ENCODE data around the gene CBARP.

CBARP gene

DNA sequence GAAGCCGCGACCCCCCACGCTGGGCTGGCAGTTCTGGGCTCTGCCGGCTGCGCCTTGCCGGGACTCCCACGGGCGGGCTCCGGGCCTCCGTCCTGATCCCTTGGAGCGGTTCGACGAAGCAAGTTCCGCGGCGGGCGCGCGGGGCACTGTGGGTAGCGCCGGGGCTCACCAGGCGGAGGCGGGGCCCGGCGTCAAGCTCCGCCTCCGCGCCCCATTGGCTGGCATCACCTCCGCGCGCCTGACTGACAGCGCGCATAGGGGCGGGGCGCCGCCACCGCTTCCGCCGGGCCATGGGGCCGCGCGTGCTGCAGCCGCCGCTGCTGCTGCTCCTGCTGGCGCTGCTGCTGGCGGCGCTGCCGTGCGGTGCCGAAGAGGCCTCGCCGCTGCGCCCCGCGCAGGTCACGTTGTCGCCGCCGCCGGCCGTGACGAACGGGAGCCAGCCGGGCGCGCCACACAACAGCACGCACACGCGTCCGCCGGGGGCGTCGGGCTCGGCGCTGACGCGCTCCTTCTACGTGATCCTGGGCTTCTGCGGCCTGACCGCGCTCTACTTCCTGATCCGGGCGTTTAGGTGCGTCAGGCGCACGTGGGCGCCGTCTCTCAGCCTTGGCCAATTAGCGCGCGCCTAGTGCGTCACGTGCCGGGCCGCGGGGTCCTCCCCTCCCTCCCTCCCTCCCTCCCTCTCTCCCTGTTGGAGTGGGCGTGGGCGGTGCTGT lies 37.6 kb upstream of the CBARP start, which contains the start of gene FAM174C:
Gene FAM174C (plus strand): TSS at position 271 of the 716 bp plus-strand sequence. CDS start 20 bp downstream, at position 291.
- peak; percentile 95 to 96 for DNase-seq (ENCODE audit: low read depth in 2 of 2)

DNA sequence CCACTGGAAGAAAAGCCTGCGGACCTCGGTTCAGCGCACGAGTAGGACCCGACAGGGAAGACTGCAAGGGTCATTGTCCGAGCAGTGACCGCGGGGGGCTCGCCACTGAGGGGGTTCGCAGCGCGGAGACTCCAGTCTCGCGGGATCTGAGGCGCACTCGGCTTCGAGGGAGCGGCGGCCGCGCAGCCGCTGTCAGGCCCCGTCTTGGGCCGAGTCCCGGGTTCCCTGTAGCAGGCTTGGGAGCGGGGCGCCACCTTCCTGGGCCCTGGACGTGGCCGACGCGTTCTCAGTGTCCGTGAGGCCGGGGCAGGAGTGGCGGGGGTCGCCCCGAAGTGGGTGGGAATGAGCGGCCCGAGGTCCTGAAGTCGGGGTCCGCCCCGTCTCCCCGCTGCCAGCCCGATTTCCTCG lies 37.1 kb upstream of the CBARP start:
- no peak for DNase-seq (ENCODE audit: low read depth in 2 of 2)

DNA sequence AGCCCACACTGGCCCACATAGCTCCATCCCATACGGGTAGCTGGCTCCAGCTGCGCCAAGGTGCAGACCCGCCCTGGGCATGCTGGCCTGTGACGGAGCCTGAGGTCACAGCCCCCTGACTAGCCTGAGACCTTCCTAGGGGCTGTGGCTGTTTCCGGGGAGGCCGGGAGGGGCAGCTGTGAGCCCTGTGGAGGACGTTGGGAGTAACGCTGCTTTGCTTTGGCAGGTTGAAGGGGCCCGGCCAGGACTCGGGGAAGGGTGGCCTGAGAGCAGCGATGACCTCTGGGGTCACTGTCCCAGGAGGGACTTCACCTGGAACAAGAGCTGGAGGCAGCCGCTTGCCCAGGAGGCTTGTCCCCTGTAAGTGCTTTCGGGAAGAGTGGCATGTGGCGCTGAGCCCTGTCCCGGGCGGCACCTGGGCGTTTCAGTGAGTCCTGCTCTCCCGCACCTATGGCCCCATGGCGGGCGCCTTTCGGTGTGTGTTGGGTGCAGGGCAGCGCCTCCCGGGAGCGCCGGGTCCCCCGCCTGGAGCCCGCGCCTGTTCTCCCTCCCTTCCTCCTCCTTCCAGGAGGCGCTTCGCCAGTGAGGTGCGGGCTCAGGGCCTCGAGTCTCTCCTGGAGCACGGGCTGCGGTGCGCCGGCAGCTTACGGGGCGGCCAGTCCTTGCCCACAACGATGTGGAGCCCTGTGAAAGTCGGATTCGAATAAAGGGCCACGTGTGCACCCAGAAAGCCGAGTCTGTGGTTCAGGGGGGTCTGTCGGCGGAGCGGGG lies 36.5 kb upstream of the CBARP start:
- DNase-seq (ENCODE audit: low read depth in 2 of 2): no peak

DNA sequence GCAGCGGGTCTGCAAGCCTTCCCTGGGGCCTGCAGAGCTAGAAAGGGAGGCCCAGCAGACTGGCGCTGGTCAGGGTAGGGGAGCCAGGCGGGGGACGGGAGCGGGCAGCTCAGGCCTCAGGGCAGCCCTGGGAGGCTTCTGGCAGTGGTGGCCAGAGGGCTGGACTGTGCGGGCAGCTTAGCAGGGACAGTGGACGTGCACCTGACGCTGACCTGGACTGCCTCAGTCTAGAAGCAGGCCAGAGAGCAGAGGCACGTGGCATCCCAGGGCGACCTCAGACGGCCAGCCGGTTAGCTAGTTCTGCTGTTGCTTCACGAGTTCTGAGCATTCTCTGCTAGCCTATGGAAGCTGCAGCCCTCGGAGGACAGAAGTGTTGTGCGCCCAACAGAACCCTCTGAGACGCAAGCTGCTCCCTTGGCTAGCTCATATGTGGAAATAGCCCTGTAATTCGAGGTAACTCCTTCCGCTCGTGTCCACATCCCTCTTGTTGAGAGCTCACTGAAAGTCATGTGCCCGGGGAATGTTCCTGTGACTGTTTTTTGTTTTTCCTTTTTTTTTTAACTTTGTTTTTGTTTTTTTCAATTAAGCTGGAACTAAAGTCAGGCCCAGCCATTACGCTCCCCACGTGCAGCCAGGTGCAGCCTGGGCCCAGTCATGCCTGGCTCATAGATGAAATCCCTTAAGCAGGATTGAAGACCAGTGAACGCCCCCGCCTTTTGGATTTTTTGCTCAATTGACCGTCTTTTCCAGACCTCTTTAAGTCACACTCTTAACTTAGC lies 35.6 kb upstream of the CBARP start:
- DNase-seq (ENCODE audit: low read depth in 2 of 2): no peak

DNA sequence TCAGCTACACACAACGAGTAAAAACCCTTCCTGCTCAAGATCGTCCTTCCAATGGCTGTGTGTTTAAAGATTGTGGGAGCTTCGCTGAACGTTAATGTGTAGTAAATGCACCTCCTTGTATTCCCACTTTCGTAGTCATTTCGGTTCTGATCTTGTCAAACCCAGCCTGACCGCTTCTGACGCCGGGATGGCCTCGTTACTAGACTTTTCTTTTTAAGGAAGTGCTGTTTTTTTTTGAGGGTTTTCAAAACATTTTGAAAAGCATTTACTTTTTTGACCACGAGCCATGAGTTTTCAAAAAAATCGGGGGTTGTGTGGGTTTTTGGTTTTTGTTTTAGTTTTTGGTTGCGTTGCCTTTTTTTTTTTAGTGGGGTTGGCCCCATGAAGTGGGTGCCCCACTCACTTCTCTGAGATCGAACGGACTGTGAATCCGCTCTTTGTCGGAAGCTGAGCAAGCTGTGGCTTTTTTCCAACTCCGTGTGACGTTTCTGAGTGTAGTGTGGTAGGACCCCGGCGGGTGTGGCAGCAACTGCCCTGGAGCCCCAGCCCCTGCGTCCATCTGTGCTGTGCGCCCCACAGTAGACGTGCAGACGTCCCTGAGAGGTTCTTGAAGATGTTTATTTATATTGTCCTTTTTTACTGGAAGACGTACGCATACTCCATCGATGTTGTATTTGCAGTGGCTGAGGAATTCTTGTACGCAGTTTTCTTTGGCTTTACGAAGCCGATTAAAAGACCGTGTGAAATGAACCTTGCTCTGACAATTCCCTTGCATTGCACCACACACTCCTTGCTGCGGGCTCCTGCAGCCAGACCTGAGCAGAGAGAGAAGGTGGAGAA lies 34.8 kb upstream of the CBARP start:
- no peak for DNase-seq (ENCODE audit: low read depth in 2 of 2)

DNA sequence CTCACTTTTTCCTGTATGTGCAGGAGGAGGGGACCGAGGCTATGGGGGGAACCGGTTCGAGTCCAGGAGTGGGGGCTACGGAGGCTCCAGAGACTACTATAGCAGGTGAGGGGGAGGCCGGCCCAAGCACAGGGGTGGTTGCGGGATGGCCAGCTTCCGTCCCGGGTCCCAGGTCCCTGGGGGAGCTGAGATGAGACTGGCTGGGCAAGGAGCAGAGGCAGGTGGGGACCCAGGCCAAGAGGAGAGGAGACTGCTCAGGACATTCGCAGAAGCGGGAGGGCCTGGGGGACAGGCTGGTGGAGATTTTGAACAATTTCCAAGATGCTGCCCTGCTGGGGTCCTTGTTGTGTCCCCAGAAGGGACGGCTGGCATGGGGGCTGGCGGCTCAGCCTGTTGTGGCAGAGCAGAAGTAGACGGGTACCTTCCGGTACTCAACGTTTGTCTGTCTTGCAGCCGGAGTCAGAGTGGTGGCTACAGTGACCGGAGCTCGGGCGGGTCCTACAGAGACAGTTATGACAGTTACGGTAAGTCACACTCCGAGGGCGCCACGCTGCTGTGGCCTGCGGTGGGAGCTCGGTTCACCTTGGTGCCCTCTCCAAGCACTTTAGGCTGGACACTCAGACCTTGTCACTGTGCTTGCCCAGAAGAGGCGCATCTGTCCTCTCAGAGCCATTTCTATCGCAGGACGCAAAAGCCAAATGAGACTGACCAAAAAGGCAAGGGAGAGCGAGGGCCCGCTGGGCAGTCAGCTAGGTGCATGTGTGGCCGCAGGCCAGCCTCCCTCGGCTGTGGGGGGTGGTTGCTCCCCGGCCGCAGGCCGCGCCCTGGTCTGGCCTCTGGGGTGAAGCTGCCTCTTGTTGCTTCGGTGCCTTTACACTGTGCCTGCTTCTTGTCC lies 34.0 kb upstream of the CBARP start:
- DNase-seq (ENCODE audit: low read depth in 2 of 2): no peak

DNA sequence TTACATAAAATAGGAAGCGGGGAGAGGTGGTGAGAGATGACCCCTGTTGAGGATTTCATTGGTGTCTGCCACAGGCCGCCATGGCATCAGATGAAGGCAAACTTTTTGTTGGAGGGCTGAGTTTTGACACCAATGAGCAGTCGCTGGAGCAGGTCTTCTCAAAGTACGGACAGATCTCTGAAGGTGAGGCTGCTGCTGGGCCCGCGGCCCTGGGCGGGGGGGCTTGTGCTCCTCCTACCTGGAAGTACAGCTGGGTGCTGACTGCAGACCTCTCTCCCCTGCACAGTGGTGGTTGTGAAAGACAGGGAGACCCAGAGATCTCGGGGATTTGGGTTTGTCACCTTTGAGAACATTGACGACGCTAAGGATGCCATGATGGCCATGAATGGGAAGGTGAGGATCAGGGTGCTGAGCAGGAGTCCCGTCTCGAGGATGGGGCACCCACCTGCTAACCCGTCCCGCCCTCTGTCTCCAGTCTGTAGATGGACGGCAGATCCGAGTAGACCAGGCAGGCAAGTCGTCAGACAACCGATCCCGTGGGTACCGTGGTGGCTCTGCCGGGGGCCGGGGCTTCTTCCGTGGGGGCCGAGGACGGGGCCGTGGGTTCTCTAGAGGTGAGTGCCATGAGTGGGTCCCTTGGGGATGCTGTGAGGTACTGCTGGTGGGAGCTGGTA lies 33.2 kb upstream of the CBARP start:
- DNase-seq (ENCODE audit: low read depth in 2 of 2): no peak

DNA sequence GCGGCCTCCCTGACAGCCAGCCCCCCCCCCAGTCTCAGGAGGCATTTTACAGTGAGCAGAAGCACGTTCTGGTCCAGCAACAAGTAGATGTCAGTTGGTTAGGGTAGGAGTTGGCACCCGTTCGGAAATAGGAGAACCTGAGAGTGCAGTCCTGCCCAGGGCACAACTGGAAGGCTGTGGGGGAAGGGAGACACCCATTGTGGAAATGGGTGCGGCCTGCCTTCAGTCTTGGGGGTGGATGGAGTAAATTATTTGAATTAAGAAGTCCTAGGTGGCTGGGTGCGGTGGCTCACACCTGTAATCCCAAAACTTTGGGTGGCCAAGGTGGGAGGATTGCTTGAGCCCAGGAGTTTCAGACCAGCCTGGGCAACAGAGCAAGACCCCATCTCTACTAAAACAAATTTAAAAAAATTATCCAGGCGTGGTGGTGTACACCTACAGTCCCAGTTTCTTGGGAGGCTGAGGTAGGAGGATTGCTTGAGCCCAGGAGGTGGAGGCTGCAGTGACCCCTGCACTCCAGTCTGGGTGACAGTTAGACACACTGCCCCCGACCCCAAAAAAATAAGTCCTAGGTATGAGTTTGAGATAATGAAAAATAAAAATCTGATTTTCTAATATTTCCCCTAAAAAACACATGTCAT lies 32.5 kb upstream of the CBARP start:
- no peak for DNase-seq (ENCODE audit: low read depth in 2 of 2)

DNA sequence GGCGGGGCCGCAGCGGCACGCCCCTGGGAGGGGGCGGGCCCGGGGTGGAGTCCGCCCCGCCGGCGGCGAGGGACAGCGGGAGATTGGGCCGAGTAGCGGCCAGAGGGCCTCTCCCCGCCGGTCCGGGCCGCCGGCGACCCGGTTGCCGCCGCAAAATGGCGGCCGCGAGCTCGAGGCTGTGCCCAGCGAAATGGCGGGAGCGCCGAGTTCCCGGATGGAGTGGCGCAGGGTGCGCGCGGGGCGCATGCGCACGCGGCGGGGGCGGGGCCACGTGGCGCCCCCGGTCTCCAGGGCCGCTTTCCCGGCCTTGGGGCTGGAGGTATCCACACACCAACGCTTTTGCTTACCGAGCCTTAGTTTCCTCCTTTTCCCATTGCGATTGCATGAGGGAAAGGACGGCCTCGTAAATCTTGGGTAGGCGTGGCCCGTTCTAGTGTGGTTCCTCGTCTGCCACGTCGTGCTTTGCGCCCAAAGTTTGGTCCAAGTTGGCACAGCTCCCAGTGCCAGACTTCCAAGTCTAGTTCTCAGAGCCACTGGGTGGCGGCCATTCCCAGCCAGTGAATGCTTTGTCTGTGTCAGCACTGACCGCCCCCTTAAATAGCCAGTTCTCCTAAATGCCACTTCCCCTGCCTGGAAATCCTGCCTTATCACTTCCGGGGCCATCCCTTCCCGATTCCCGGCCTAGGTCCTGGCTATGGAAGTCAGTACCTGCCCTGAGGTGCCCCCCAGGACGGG lies 31.8 kb upstream of the CBARP start:
- DNase-seq (ENCODE audit: low read depth in 2 of 2): peak; percentile 76 to 80

DNA sequence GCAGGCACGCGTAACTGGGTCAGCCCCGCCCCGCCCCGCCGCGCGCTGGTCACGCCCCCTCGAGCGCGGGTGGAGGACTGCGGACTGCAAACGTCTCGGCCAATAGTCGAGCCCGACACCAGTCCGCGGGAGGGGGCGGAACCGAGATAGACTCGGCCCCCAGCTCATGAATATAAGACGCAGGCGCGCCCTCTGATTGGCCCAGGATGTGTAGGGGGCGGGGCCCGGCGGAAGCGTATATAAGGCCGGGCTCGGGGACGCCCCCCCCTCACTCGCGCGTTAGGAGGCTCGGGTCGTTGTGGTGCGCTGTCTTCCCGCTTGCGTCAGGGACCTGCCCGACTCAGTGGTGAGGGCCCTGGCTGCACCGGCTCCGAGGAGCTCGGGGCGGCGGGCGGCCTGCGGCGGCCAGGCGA lies 31.3 kb upstream of the CBARP start, which contains the start of gene CIRBP:
Gene CIRBP (plus strand): TSS at position 268 of the 413 bp plus-strand sequence. CDS start 1,602 bp downstream, outside the sequence.
- peak; percentile 99 for DNase-seq (ENCODE audit: low read depth in 2 of 2)

DNA sequence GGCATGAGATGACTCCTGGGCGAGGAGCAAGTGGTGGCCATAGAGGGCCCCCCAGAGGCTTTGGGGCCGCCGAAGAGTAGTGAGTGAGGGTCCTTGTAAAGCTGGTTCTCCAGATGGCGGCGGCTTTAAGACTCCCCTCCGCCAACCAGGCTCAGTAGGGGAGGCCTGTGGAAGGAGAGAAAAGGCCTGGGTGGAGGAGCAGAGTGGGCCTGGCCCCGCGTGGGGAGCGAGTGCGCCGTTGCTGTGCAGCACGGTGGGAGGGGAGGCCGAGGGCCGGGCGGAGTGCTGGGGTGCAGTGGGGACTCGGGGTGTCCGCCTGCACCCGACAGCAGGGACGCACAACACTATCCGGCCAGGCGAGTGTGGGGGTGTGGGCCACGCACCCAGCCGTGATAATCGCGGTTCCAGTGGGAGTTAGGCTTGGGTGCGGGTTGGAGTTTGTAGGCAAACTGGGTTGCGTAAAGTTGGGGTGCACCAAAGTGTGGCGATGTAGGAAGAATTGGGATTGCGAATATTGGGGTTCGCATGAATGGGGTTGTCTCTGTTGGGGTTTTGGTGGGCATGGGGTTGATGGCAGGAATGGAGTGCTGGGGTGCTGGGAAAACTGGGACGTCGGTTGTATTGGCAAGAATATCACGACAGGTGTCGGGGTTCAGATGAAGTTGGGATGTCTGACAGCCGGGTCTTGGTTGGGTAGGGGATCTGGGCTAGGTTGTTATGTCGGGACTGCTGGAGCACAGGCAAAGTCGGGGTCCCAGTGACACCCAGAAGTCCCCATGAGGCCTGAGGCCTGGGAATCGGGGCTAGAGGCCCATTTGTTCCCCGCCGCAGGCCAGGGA lies 30.6 kb upstream of the CBARP start:
- no peak for DNase-seq (ENCODE audit: low read depth in 2 of 2)

DNA sequence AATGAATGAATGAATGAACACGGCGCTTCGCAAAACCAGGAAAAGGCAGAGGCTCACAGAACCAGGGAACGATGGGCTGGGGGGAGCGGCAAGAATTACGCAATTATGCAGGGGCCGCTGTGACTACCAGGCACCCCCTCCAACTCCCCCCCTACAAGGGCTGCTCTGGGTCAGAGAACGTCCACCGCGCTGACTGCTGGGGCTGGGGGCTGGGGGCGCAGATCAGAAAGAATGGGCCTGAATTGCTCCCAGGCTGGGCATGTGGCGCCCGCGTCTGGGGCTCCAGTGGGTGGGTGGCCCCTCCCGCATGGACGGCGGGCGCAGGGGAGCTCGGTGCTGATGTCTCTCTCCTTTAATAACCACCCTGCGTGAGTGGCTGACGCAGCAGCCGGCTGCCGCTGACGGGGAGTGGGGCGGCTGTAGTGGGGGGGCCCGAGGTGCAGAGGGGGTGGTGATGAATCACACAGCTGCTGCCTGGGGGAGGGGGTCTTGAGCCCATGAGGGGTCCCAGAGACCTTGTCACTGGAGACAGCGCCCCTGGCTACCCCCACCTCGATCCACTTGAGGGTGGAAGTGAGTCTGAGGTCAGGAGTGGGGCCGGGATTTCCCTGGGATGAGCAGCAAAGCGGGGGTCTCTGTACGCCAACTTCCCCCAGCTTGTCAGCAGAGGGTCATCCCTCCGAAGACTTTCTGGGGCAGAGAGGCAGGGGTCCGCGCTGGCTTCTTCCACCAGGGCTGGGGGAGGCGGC lies 29.8 kb upstream of the CBARP start:
- no peak for DNase-seq (ENCODE audit: low read depth in 2 of 2)

DNA sequence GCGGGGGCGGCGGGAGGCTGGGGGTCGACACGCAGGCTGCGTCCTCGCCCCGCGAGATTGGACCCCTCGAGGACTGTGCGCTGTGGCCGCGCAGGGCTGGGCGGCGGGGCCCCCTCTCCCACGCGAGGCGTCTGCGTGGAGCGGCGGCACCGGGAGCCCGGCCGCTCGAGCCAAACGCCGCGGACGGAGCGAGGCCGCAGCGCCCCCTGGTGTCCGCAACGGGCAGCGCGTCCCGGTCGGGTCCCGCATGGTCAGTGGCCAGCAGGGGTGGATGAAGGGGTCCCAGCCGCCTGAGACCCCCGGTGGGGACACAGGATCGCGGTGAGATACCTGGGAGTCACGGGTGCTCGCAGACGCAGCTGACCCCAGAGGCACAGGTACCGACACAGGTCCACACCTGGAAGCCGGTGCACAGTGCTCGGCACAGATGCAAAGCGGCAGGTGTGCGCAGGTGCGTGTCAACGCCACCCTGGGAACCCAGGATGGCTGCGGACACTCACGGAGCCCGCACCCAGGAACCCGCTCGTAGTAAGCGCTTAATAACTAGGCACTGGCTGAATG lies 29.2 kb upstream of the CBARP start:
- peak; percentile 64 to 67 for DNase-seq (ENCODE audit: low read depth in 2 of 2)

DNA sequence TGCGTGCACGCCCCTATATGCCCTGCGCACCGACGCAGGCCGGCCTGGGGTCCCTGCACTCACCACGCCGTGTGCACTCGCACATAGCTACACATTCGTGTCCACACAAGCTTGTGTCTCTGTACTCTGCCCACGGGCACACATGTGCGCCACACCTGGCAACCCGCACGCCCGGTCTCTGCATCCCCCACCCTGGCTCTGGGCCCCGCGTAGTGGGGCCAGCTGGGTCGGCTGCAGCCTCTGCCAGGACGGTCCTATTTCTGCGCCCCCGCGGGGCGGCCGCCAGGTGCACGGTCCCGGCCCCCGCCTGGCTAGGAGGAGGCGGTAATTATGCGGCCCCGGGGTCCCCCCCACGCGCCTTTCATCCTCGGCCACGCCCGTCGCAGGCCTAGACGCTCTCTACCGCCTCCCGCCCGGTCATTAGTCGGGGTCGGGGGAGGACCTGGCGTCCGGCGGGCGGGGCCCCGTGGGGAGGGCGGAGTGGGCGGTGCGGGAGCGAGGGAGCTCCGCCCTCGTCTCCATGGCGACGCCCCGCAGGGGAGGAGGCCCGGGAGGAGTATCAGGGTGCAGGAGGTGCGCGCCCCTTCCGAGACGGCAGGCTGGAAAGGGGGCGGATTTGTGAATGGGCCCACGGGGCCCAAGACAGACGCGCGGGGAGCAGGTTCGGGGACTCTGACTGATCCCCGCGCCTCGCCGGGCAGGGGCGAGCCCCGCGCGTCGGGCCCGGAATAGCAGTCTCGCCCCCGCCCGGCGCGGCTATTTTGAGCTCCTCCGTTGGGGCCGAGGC lies 28.5 kb upstream of the CBARP start:
- DNase-seq (ENCODE audit: low read depth in 2 of 2): peak; percentile 85

DNA sequence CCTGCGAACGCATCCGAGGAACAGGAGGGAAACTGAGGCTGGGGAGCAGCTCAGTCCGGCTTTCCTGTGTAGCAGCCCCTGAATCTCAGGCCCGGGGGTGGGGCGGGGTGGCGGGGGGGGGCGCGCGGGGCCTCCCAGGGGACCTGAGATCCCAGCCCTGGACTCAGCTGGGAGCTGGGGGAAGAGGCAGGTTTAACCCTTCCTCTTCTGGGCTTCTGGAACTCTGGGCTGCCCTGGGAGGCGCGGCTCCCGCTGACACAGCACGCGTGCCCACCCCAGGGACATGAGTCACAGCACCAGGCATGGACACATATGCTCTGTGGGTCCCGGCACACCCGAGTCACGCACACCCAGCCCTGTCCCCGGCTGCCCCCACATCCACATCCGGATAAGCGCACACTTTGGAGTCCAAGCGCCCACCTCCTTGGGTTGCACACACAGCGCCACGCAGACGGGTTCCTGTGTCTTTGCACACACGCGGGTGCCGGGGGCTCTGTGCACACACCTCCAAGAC lies 27.9 kb upstream of the CBARP start:
- DNase-seq (ENCODE audit: low read depth in 2 of 2): no peak

Data from stimulated activated CD8-positive, alpha-beta memory T cell treated with anti-CD3 and anti-CD28 coated beads, Interleukin-2, amount 100 ng/mL, for 48 hours (primary cell).